SU-DHL-6 (cell line): Measurements from ENCODE around the gene ACVR2A.
A peak's percentile ranks its signal among the peaks of the same experiment; 100 is the strongest.

Experiments
- H2AFZ ChIP-seq: fragments of 200-600 bp; sonication (generic); 2 replicates; pipeline ENCODE4 v1.6.1; 2014; ENCODE audit warnings: low read depth, mild to moderate bottlenecking, moderate library complexity, mixed read lengths, antibody characterized with exemption, low read length; ENCODE audit not compliant: severe bottlenecking
- H3F3A ChIP-seq: fragments of 200-600 bp; shearing (Covaris generic); 2 replicates; pipeline ENCODE4 v1.6.0; 2016; ENCODE audit warnings: antibody characterized with exemption, mild to moderate bottlenecking; ENCODE audit not compliant: insufficient read depth
- H3K27ac ChIP-seq: fragments of 200-600 bp; sonication (generic); 2 replicates; pipeline ENCODE4 v1.5.1; 2016; ENCODE audit warnings: low read depth, mild to moderate bottlenecking, low read length, moderate library complexity, mixed read lengths
- H3K27me3 ChIP-seq: fragments of 200-600 bp; sonication (generic), shearing (Covaris generic); 2 replicates; pipeline ENCODE4 v1.6.0; 2014; ENCODE audit warnings: mild to moderate bottlenecking, low read length
- H3K36me3 ChIP-seq: fragments of 200-600 bp; sonication (generic); 2 replicates; pipeline ENCODE4 v1.6.1; 2014; ENCODE audit warnings: mild to moderate bottlenecking, low read length, mixed read lengths
- H3K4me2 ChIP-seq: fragments of 300-600, 200-600 bp; shearing (Covaris generic), sonication (generic); 2 replicates; pipeline ENCODE4 v1.6.0; 2014; ENCODE audit warnings: low read length, low read depth, mild to moderate bottlenecking; ENCODE audit not compliant: poor library complexity, severe bottlenecking
- H3K4me3 ChIP-seq: fragments of 200-600 bp; sonication (generic); 2 replicates; pipeline ENCODE4 v1.5.1; 2014; ENCODE audit warnings: antibody characterized with exemption, low read length, mild to moderate bottlenecking, mixed read lengths; ENCODE audit not compliant: insufficient read depth, poor library complexity, severe bottlenecking
- H3K79me2 ChIP-seq: fragments of 200-600 bp; sonication (generic); 2 replicates; pipeline ENCODE4 v1.6.1; 2014; ENCODE audit warnings: mild to moderate bottlenecking, low read length, moderate library complexity; ENCODE audit not compliant: insufficient read depth
- H3K9ac ChIP-seq: fragments of 200-600 bp; sonication (generic); 2 replicates; pipeline ENCODE4 v1.7.0; 2014; ENCODE audit warnings: mild to moderate bottlenecking, low read length
- H3K9me2 ChIP-seq: fragments of 200-600 bp; sonication (generic); replicated peaks from 2 replicates; pipeline ENCODE4 v1.6.1; 2014; ENCODE audit warnings: low read length; ENCODE audit not compliant: insufficient read depth
- H3K9me3 ChIP-seq: fragments of 200-600 bp; sonication (generic); 2 replicates; pipeline ENCODE4 v1.6.1; 2014; ENCODE audit warnings: low read length, mixed read lengths; ENCODE audit not compliant: insufficient read depth
- H4K20me1 ChIP-seq: fragments of 200-600 bp; sonication (generic); 2 replicates; pipeline ENCODE4 v1.6.1; 2014; ENCODE audit warnings: low read depth, mild to moderate bottlenecking, antibody characterized with exemption, low read length, moderate library complexity, mixed read lengths
- CTCF ChIP-seq: fragments of 200-600 bp; sonication (generic); IDR thresholded peaks from one replicate; pipeline ENCODE4 v1.5.1; 2017; ENCODE audit warnings: antibody characterized with exemption, mild to moderate bottlenecking, low read length, moderate library complexity; ENCODE audit not compliant: insufficient read depth, poor library complexity, severe bottlenecking
- EZH2phosphoT487 ChIP-seq: fragments of 200-600 bp; sonication (generic), shearing (Covaris generic); conservative IDR thresholded peaks from 2 replicates; pipeline ENCODE4 v1.6.1; 2018; ENCODE audit warnings: mild to moderate bottlenecking, antibody characterized with exemption, low read length, moderate library complexity, mixed read lengths

The ACVR2A gene

GRCh38 chr2:147909178-147909577 is 64.3 kb downstream of the ACVR2A start:
- no peaks in the 10 kb centered on the region for H3K36me3 ChIP-seq
- H3K79me2 ChIP-seq: no peaks in the 10 kb centered on the region
- no peak overlapping the region for H3K27ac ChIP-seq
- no peaks in the 10 kb centered on the region for H3K27me3 ChIP-seq
- H3K4me2 ChIP-seq: no peak overlapping the region
- no peaks in the 10 kb centered on the region for H3K9me2 ChIP-seq
- H3K9ac ChIP-seq: no peak overlapping the region
- 0 out of 2 replicates have a peak, but pooled peaks cover 4% of the 10 kb centered on the region for H4K20me1 ChIP-seq
- no peak overlapping the region for H3K4me3 ChIP-seq
- no peaks in the 10 kb centered on the region for H3F3A ChIP-seq
- no peak overlapping the region for H2AFZ ChIP-seq
- H3K9me3 ChIP-seq: no peaks in the 10 kb centered on the region
- no peak for TF ChIP-seq CTCF
- no peak for TF ChIP-seq EZH2phosphoT487

GRCh38 chr2:147910990-147911473 is 66.2 kb downstream of the ACVR2A start:
- Histone ChIP-seq H3K79me2 (no peaks in the 10 kb centered on the region), H3K4me2 (no peak overlapping the region), H3K4me3 (no peak overlapping the region), H3K27ac (no peak overlapping the region), H3K9me3 (no peaks in the 10 kb centered on the region), H3K9me2 (no peaks in the 10 kb centered on the region), H2AFZ (no peak overlapping the region), H3K27me3 (no peaks in the 10 kb centered on the region), H4K20me1 (0 out of 2 replicates have a peak, but pooled peaks cover 4% of the 10 kb centered on the region), H3K36me3 (no peaks in the 10 kb centered on the region), H3K9ac (no peak overlapping the region), H3F3A (no peaks in the 10 kb centered on the region)
- TF ChIP-seq EZH2phosphoT487 (no peak), CTCF (peak; percentile 67)

- Histone ChIP-seq H3F3A (no peaks in the 10 kb centered on the region), H3K4me3 (no peak overlapping the region), H3K36me3 (no peaks in the 10 kb centered on the region), H4K20me1 (0 out of 2 replicates have a peak, but pooled peaks cover 4% of the 10 kb centered on the region), H3K27ac (no peak overlapping the region), H3K9me2 (no peaks in the 10 kb centered on the region), H3K27me3 (no peaks in the 10 kb centered on the region), H3K9me3 (no peaks in the 10 kb centered on the region), H3K9ac (no peak overlapping the region), H3K4me2 (no peak overlapping the region), H3K79me2 (no peaks in the 10 kb centered on the region), H2AFZ (no peak overlapping the region)
- TF ChIP-seq EZH2phosphoT487 (no peak), CTCF (no peak)
These were observed 69.1 kb downstream of the ACVR2A start for GRCh38 chr2:147913701-147914480.
